H9 (cell line): ENCODE data around the gene EFNB1. TPM values are rescaled to one million over a fixed set of nuclear protein-coding genes. Genes with fewer than 3 reads are reported as not detected.

Experiments
- DNase-seq: peaks from one replicate; pipeline ENCODE4 v3.0.0-alpha.2; 2017
- H2AFZ ChIP-seq: one replicate; pipeline ENCODE4 v1.6.1; 2013; ENCODE audit warnings: mild to moderate bottlenecking, low read length, control low read depth, moderate library complexity
- H2AK5ac ChIP-seq: 2 replicates; pipeline ENCODE4 v1.6.1; 2013; ENCODE audit warnings: low read length, control low read depth, mixed read lengths; ENCODE audit not compliant: insufficient read length
- H2BK120ac ChIP-seq: one replicate; pipeline ENCODE4 v1.6.1; 2013; ENCODE audit warnings: low read depth, mild to moderate bottlenecking, low read length, control low read depth, inconsistent platforms; ENCODE audit not compliant: poor library complexity, severe bottlenecking
- H2BK12ac ChIP-seq: 2 replicates; pipeline ENCODE4 v1.6.1; 2013; ENCODE audit warnings: low read length, control low read depth, mixed read lengths, low read depth; ENCODE audit not compliant: insufficient read length
- H2BK15ac ChIP-seq: 2 replicates; pipeline ENCODE4 v1.6.1; 2013; ENCODE audit warnings: low read depth, low read length, control low read depth
- H2BK20ac ChIP-seq: one replicate; pipeline ENCODE4 v1.6.1; 2013; ENCODE audit warnings: low read depth, mild to moderate bottlenecking, low read length, control low read depth, inconsistent platforms; ENCODE audit not compliant: poor library complexity, severe bottlenecking
- H2BK5ac ChIP-seq: 2 replicates; pipeline ENCODE4 v1.6.1; 2013; ENCODE audit warnings: low read length, control low read depth, mixed read lengths; ENCODE audit not compliant: insufficient read length
- H3K14ac ChIP-seq: 2 replicates; pipeline ENCODE4 v1.6.1; 2013; ENCODE audit warnings: low read length, control low read depth; ENCODE audit not compliant: insufficient read depth
- H3K18ac ChIP-seq: 2 replicates; pipeline ENCODE4 v1.6.1; 2013; ENCODE audit warnings: low read depth, mild to moderate bottlenecking, mixed read lengths, low read length, control low read depth; ENCODE audit not compliant: insufficient read length
- H3K23ac ChIP-seq: 2 replicates; pipeline ENCODE4 v1.6.1; 2013; ENCODE audit warnings: low read length, control low read depth, mixed read lengths, low read depth; ENCODE audit not compliant: insufficient read length
- H3K23me2 ChIP-seq: 2 replicates; pipeline ENCODE4 v1.6.1; 2013; ENCODE audit warnings: low read depth, mild to moderate bottlenecking, mixed read lengths, low read length, control low read depth; ENCODE audit not compliant: insufficient read length, poor library complexity, severe bottlenecking
- H3K27ac ChIP-seq: 2 replicates; pipeline ENCODE4 v1.5.1; 2013; ENCODE audit warnings: low read length, control low read depth, mixed read lengths, low read depth; ENCODE audit not compliant: insufficient read length
- H3K27me3 ChIP-seq: 2 replicates; pipeline ENCODE4 v1.6.1; 2013; ENCODE audit warnings: low read length, control low read depth, inconsistent platforms; ENCODE audit not compliant: insufficient read depth
- H3K4ac ChIP-seq: 2 replicates; pipeline ENCODE4 v1.6.1; 2013; ENCODE audit warnings: low read depth, mild to moderate bottlenecking, control low read depth, inconsistent platforms, low read length, moderate library complexity
- H3K4me1 ChIP-seq: 2 replicates; pipeline ENCODE4 v1.6.1; 2013; ENCODE audit warnings: low read length, control low read depth, inconsistent platforms; ENCODE audit not compliant: insufficient read depth
- H3K4me2 ChIP-seq: 2 replicates; pipeline ENCODE4 v1.6.1; 2013; ENCODE audit warnings: low read length, control low read depth, mixed read lengths; ENCODE audit not compliant: insufficient read length, insufficient read depth
- H3K56ac ChIP-seq: 2 replicates; pipeline ENCODE4 v1.6.1; 2013; ENCODE audit warnings: low read depth, mild to moderate bottlenecking, mixed read lengths, low read length, control low read depth; ENCODE audit not compliant: insufficient read length
- H3K79me1 ChIP-seq: 2 replicates; pipeline ENCODE4 v1.6.1; 2013; ENCODE audit warnings: low read depth, mild to moderate bottlenecking, moderate library complexity, low read length, control low read depth, inconsistent platforms; ENCODE audit not compliant: insufficient read depth, poor library complexity, severe bottlenecking
- H3K79me2 ChIP-seq: 2 replicates; pipeline ENCODE4 v1.6.1; 2013; ENCODE audit warnings: low read length, control low read depth, inconsistent platforms; ENCODE audit not compliant: insufficient read depth
- H3K9ac ChIP-seq: 2 replicates; pipeline ENCODE4 v1.6.1; 2013; ENCODE audit warnings: low read length, control low read depth, mixed read lengths; ENCODE audit not compliant: insufficient read length; ENCODE audit errors: extremely low read depth
- H3K9me3 ChIP-seq: one replicate; pipeline ENCODE4 v1.6.1; 2013; ENCODE audit warnings: low read depth, low read length, inconsistent platforms; ENCODE audit not compliant: control insufficient read depth
- H3T11ph ChIP-seq: one replicate; pipeline ENCODE4 v1.6.1; 2013; ENCODE audit warnings: mild to moderate bottlenecking, low read length, control low read depth, inconsistent platforms
- H4K20me1 ChIP-seq: one replicate; pipeline ENCODE4 v1.6.1; 2013; ENCODE audit not compliant: control insufficient read depth, insufficient read length, insufficient read depth
- H4K5ac ChIP-seq: 2 replicates; pipeline ENCODE4 v1.6.1; 2013; ENCODE audit warnings: low read depth, mild to moderate bottlenecking, mixed read lengths, low read length, control low read depth; ENCODE audit not compliant: insufficient read length
- H4K8ac ChIP-seq: replicated peaks from 2 replicates; pipeline ENCODE4 v1.6.1; 2013; ENCODE audit warnings: low read length, control low read depth, mixed read lengths, low read depth; ENCODE audit not compliant: insufficient read length
- H4K91ac ChIP-seq: 2 replicates; pipeline ENCODE4 v1.6.1; 2013; ENCODE audit warnings: low read depth, mild to moderate bottlenecking, moderate library complexity, mixed read lengths, low read length, control low read depth; ENCODE audit not compliant: insufficient read length
- H3K27ac Mint-ChIP-seq, 3 experiments: 2 replicates in 2 of 3; 3 replicates in 1 of 3; pipeline ENCODE4 v1.8.0; 2020 to 2021; ENCODE audit warnings: mixed read lengths in 3 of 3, mild to moderate bottlenecking in 1 of 3, moderate library complexity in 1 of 3
- H3K27me3 Mint-ChIP-seq: 2 replicates; pipeline ENCODE4 v1.8.0; 2021; ENCODE audit warnings: low read depth, mild to moderate bottlenecking, moderate library complexity, mixed read lengths
- H3K36me3 Mint-ChIP-seq, 3 experiments: 2 replicates in 2 of 3; 3 replicates in 1 of 3; pipeline ENCODE4 v1.8.0; 2020 to 2021; ENCODE audit warnings: low read depth in 3 of 3, mixed read lengths in 3 of 3; ENCODE audit not compliant: insufficient read depth in 1 of 3
- H3K4me1 Mint-ChIP-seq, 2 experiments: 2 replicates each; pipeline ENCODE4 v1.8.0; 2020; ENCODE audit warnings: mixed read lengths in 2 of 2
- H3K4me3 Mint-ChIP-seq, 2 experiments: 2 replicates in 1 of 2; 3 replicates in 1 of 2; pipeline ENCODE4 v1.8.0; 2020 to 2021; ENCODE audit warnings: mild to moderate bottlenecking in 2 of 2, mixed read lengths in 2 of 2, moderate library complexity in 1 of 2
- H3K9me3 Mint-ChIP-seq, 2 experiments: 2 replicates in 1 of 2; 3 replicates in 1 of 2; pipeline ENCODE4 v1.8.0; 2020; ENCODE audit warnings: mild to moderate bottlenecking in 2 of 2, mixed read lengths in 2 of 2, moderate library complexity in 1 of 2
- WGBS: extraction: QIAGEN DNeasy Blood & Tissue Kit; methylation state at CpG from one replicate; pipeline ENCODE4 v1.1.7; 2013; ENCODE audit warnings: missing lambda C conversion rate, low lambda C conversion rate, mixed read lengths; ENCODE audit not compliant: insufficient read length; ENCODE audit errors: extremely low coverage; 5-methylcytosine and 5-hydroxymethylcytosine counted together
- total RNA-seq: library from RNA; stranded (reverse); gene quantifications from 2 replicates; pipeline ENCODE4 v1.2.1, GENCODE V29; 2021
- TF ChIP-seq, protein P1 (sequence below): fragments of 200-600 bp; sonication (generic); conservative IDR thresholded peaks from 3 replicates; pipeline ENCODE4 v1.8.0; 2021; ENCODE audit warnings: antibody characterized with exemption, mild to moderate bottlenecking

Gene EFNB1
- total RNA-seq, 1 experiment from 2014 or later: 3.1 TPM

DNA sequence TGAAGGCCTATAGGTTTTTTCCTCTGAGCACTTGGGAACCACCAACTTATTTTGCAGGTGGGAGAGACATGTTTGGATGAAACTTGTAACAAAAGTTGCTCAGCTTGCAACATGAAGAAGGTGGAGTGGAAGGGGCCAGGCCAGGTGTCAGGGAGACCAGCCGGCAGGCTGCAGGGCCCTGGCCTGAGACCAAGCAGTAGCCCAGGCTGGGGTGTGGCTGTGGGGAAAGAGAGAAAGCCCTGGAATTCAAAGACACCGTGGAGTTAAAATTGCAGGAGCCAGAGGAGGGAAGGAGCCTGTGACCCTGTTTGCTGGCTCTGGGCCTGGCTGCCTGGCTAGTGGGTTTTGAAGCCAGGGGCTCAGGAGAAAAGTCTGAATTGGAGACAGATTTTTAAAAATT lies 43.4 kb downstream of the EFNB1 start:
- no peak overlapping the region for H3K14ac ChIP-seq
- no peak overlapping the region for H3K56ac ChIP-seq
- H3K27me3 ChIP-seq: no peaks in the 10 kb centered on the region
- TF ChIP-seq, protein P1, sequence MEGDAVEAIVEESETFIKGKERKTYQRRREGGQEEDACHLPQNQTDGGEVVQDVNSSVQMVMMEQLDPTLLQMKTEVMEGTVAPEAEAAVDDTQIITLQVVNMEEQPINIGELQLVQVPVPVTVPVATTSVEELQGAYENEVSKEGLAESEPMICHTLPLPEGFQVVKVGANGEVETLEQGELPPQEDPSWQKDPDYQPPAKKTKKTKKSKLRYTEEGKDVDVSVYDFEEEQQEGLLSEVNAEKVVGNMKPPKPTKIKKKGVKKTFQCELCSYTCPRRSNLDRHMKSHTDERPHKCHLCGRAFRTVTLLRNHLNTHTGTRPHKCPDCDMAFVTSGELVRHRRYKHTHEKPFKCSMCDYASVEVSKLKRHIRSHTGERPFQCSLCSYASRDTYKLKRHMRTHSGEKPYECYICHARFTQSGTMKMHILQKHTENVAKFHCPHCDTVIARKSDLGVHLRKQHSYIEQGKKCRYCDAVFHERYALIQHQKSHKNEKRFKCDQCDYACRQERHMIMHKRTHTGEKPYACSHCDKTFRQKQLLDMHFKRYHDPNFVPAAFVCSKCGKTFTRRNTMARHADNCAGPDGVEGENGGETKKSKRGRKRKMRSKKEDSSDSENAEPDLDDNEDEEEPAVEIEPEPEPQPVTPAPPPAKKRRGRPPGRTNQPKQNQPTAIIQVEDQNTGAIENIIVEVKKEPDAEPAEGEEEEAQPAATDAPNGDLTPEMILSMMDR: no peak
- Mint-ChIP-seq H3K9me3 (peaks cover 84 to 87% of the 10 kb centered on the region in 2 experiments), H3K27ac (no peak overlapping the region), H3K4me1 (peaks cover 10 to 26% of the 10 kb centered on the region in 2 experiments), H3K4me3 (no peak overlapping the region), H3K27me3 (peaks cover 18% of the 10 kb centered on the region), H3K36me3 (no peaks in the 10 kb centered on the region; a peak in 1 of 7 replicates)
- no peak overlapping the region for H4K91ac ChIP-seq
- H4K8ac ChIP-seq: no peak overlapping the region
- H2AK5ac ChIP-seq: no peak overlapping the region
- H3K4ac ChIP-seq: no peak overlapping the region
- H2BK15ac ChIP-seq: no peak overlapping the region
- no peak overlapping the region for H2AFZ ChIP-seq
- H4K20me1 ChIP-seq: no peaks in the 10 kb centered on the region
- H3K9ac ChIP-seq: no peak overlapping the region
- no peak overlapping the region for H2BK12ac ChIP-seq
- no peak overlapping the region for H3T11ph ChIP-seq
- no peak overlapping the region for H3K27ac ChIP-seq
- H3K4me2 ChIP-seq: no peak overlapping the region
- no peaks in the 10 kb centered on the region for H3K79me2 ChIP-seq
- no peak overlapping the region for H3K23ac ChIP-seq
- no peaks in the 10 kb centered on the region for H3K23me2 ChIP-seq
- H3K9me3 ChIP-seq: no peaks in the 10 kb centered on the region
- DNase-seq: no peak
- no peaks in the 10 kb centered on the region; the same call in 1 of the 2 replicates for H3K4me1 ChIP-seq
- H2BK120ac ChIP-seq: no peak overlapping the region
- H3K79me1 ChIP-seq: no peaks in the 10 kb centered on the region
- H4K5ac ChIP-seq: no peak overlapping the region
- no peak overlapping the region for H2BK5ac ChIP-seq
- H3K18ac ChIP-seq: no peak overlapping the region
- no peak overlapping the region for H2BK20ac ChIP-seq
- WGBS: no CpG with 5 or more reads among the region's 2 CpGs
